ENCODE measurements around the gene ZNF407.

ZNF407 gene

GRCh38 chr18:74897971-74898657, 300.4 kb downstream of the ZNF407 start:
- DNase-seq = no peak

- no peak for DNase-seq
These were observed 301.3 kb downstream of the ZNF407 start for GRCh38 chr18:74898965-74899364.

DNA sequence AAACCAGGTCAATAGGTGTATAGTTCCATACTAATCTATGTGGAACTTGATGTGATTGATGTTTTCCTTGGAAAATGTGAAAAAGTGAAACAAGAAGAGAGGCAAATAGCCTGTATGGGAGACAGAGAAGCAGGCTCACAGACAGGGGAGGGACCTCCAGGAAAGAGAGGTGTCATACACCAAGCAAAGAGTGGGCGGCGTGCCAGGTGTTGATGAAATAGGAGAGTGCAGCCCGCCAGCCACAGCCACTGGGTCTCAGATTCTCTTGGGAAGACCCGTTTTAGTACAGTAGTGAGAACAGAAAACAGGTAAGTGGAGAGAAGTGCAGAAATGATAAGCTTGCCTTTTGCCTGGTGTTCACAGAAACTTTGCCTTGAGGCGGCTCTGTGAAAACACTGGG, 301.9 kb downstream of the ZNF407 start:
- no peak for DNase-seq

- DNase-seq = no peak
These were observed 303.9 kb downstream of the ZNF407 start for GRCh38 chr18:74901362-74902146.

DNA sequence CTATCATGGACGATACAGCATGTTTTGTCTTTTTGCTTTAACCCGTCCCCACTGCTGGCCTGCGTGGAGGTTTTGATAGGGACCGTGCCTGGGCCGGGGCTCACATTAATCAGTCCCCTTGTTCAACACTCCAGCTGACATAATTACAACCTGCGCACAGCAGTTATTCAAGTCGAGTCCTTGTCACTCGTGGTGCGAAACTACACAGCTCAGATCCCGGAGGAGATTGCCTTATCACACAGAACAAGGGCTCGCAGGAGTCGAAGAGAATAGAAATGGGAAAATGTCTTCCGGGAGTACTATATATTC, 304.4 kb downstream of the ZNF407 start:
- DNase-seq = no peak

- no peak for DNase-seq
These were observed 307.6 kb downstream of the ZNF407 start for GRCh38 chr18:74905247-74905646.

DNA sequence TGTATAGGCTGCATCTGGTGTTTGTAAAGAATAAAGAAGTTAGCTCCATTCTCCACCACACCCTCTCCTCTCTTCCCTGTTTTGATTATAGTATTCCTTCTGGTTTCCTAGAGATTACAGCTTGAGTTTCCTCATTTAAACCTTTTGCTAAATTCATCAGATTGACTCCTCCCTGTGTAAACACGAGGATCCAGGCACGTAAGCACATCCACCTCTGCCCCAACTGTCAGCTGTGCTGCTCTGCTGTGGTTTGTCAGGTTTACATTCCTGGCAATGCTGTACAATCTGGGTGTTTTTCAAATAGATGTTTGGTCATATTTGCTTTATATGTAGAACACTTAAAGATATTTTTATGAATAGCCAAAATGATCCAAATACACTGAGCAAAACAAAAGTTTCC, 308.5 kb downstream of the ZNF407 start:
- DNase-seq = no peak

- no peak for DNase-seq
These were observed 316.5 kb downstream of the ZNF407 start for GRCh38 chr18:74914052-74914591.

GRCh38 chr18:74914648-74915047, 317.0 kb downstream of the ZNF407 start:
- no peak for DNase-seq

GRCh38 chr18:74916773-74917393, 319.2 kb downstream of the ZNF407 start:
- no peak for DNase-seq

DNA sequence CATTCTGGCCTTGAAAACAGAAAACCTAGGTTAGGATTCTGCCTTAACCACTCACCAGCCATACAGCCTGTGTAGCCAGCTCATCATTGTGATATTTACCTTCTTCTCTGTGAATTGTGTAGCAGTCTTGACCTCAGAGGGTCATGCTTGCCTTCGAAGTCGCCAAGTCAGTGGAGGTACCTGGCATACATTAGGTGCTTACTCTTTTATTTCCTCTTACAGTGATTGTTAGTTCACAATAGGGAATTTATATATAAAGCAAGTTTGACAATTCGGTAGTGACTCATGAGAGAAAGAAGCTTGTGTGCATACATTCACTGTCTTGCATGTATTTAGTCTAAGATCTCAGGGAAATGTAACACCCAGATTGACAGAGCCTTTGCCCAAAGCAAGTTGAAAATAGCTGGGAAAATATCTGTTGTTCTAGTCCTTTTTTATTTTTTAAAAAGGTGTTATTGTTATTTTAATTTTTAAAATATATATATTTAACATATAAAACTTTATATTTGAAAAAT, 320.7 kb downstream of the ZNF407 start:
- no peak for DNase-seq

DNA sequence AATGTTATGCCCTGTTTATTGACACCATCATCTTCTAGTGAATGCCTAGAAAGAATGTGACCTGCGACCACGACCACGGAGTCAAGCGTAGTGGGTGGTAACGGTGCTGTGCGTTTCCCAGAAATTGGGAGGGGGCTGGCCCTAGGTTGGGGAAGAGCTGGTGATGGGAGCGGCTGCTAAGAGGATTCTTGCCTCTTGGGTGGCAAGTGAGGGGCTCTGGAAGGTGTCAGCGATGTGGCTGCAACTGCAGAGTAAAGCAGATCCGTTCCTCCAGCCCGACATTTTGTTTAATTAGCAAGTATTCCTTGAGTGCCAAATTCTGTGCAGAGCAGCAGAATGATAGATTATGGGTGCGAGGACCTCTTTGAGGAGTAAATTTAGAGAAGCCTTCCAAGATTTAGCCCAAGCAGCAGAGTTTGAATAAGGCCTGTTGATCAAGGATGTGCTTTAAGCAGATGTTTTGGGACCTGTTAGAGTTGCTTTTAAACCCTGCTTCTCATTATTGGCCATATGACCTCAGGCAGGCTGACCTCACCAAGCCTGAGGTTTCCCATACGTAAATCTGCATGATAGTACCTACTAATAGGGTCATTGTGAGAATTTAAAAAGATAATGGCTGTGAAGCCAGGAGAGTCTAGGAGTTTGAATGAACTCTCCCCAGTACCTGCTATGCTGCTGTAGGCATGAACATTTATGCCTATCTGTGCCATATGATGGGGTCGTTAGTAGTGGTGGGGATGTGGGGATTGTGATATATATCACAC, 323.6 kb downstream of the ZNF407 start:
- no peak for DNase-seq

DNA sequence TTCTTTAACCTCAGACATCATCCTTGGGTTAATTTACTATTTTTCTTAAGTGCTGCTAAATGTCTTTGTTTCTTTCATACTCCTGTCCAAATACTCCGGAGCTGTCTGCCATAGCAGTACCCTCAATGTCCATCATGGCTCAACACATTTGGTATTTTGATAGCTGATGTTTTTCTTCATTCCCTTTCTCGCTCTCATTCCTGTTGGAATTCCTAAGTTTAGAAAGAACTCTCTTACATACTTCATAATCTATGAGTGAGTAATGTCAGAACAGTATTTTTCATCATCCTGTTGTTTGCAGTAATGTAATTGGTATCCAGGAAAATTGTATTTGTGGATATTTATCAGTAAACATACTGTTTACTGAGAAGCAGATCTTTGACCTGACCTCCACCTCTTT, 328.4 kb downstream of the ZNF407 start:
- DNase-seq = no peak

- DNase-seq = no peak
These were observed 330.7 kb downstream of the ZNF407 start for GRCh38 chr18:74928194-74928968.

DNA sequence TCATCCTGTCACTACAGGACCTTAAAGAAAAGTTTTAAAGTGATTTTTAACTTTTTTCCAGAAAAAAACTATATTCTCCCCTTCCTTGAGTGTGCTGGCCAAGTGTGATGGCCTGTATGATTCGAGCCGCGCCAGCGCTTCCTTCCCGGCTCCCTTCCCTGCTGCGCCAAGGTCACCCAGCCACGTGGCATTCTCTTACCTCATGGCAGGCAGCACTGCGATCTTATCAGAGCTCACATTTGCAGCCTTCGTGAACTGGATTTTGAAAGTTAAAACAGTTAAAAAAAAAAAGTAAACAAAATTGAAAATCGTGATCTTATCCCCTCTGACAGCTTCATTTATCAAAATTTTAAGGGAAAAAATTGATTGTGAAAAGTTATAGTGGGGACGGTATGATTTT, 331.4 kb downstream of the ZNF407 start:
- no peak for DNase-seq

DNA sequence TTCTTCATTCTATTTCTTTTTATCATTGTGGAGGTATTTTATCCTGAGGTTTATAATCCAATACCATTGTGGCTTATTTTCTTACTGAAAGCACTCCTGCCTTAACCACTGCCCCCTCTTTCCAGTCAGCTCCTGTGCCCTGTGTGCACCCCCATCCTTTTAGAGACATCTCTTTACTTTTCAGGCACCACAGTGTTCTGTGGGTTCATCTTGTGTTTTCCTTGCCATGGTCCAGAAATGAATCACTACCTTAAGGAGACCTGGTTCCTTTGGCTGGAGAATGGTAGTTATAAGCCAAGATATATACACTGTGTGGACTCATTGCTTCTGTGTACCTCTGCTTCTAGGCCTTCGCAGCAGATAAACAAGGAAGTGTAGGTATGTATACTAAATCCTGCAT, 332.9 kb downstream of the ZNF407 start:
- DNase-seq = no peak

DNA sequence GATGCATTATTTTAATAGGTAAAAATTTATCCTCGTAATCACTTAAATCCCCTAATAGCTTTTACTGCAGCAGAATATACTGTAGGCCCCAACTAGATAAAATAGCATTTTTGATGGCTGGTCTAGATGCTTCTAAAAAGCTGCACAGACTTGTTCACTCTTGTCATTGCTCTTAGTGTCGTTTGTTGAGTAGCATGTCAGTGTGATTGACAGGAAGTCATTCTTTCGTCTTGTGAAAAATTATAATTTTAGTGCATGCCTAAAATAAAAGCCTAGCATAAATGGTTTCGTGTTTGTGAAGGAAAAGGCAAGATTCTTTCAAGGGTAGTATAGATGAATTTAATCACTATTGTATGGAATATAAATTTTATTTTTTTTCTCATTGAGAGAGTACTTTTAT, 336.3 kb downstream of the ZNF407 start:
- DNase-seq = no peak

- no peak for DNase-seq
These were observed 337.8 kb downstream of the ZNF407 start for GRCh38 chr18:74935434-74935833.

- DNase-seq = no peak
These were observed 338.7 kb downstream of the ZNF407 start for GRCh38 chr18:74936343-74936742.

GRCh38 chr18:74937291-74937690, 339.6 kb downstream of the ZNF407 start:
- DNase-seq = no peak

- no peak for DNase-seq
These were observed 343.2 kb downstream of the ZNF407 start for GRCh38 chr18:74940856-74941255.

DNA sequence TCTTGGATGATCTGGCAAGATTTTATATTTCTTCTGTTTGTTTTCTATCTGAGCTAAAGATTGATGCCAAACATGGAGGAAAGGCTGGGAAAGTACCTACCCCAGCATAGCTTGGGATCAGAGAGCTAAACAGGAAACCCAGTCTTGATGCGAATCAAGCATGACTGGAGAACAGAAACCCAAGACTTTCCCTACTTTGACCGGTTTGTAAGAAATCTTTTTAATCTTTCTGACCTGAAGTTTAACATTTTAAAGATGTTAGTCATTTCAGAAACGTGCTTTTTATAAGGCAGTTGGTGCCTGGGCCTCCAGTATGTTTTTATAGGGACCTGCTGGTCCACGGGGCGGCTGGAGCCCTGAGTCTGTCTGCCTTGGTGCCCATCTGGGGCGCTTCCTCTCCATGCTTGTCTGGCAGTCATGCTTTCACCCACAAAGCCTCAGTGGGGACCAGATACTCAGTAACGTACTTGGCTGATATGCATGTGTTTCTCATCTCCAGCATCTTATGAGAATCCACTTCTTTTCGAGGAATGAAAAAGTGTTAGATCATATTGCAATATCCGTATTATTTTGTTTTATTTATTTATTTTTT, 344.7 kb downstream of the ZNF407 start:
- peak in 1 of 2 experiments; percentile 24 for DNase-seq

Data from activated T-cell treated with anti-CD3 and anti-CD28 coated beads, Interleukin-2, amount 50 U/mL, for 48 hours (primary cell).